ENCODE measurements around the gene ATP10B. TPM values are rescaled to one million over a fixed set of nuclear protein-coding genes. Genes with fewer than 3 reads are reported as not detected.

Gene ATP10B
- total RNA-seq, 1 donor from 2014 or later = not detected

DNA sequence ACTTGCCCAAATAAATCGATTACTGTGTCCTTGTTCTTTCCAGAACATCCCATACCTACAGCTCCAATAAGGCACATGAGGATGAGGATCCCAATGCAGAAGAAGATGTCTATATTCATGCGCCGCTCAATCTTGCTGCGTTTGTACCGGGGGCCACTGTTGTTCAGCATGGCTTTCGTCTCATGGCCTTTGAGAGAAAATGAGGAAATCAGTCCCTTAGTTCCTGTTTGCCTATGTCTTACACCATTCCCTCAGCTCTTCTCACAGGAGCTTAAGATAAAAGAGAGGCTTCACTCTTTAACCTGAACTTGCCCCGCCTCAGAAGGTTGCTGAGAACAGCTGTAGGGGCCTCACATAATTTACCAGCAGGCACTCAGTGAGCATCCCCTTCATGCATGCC is 211.6 kb downstream of the ATP10B start:
- intact Hi-C loops (cut with micrococcal nuclease) = no loop called here

DNA sequence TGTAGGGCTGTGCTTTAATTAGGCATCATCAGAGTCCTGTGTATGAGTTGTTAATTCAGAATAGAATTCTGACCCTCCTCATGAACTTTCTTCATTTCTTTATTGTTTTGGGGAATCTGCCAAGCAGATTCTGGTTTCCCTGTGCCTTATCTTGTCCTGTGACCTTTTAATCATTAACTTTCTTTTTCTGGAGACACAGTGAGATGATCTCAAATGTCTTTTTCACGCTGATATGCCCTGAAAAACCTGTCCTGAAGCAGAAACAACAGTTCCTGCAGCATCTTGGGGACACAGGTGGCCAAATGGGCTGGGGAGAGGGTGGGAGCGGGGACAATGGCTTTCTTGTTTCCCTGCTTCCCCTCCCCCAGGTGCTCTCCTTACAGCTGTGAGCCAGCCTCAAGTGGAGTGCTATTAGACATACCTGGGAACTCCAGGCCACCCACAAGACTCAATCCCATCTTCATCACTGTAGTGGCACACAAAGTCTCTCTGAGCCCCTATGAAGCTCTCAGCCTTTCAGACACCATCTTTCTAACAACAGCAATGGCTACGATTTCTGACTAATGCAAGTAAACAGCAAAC is 213.8 kb downstream of the ATP10B start:
- intact Hi-C loops (cut with micrococcal nuclease) = no loop called here

DNA sequence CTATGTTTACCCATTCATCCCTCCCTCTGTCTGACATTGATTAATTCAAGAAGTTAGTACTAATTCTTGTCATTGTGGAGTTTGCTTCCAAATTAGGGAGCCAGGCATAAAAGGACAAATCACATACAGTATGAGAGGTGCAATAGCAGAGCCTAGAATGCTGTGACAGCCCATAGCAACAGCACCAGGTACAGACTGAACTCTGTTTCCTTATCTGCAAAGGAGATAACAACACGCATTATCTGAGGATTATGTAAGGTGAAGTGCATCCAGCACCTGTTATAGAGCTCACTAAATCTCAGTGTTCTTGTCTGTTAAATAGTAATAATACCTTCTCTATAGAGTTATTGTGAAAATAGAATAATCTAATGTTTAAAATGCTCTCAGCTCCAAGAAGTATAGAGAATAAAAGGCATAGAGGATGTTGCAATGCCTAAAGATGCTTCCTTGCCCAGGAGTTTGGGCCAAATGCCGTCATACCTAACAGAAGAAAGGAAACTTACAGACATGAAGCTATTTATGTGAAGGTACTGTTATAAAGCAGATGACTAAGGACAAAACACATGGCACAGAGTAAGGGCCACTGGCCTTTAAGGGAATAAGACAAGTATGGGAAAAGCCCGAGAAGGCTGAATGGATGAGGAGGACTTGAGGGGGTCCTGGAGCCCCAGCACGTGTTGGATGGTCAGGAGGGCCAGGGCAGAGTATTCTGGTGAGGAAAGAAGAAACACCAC is 214.5 kb downstream of the ATP10B start:
- intact Hi-C loops (cut with micrococcal nuclease) = no loop called here

- intact Hi-C loops (cut with micrococcal nuclease) = no loop called here
Measured at GRCh38 chr5:160635663-160636062, 216.3 kb downstream of the ATP10B start.

GRCh38 chr5:160635046-160635445 is 217.0 kb downstream of the ATP10B start:
- intact Hi-C loops (cut with micrococcal nuclease) = no loop called here

GRCh38 chr5:160629003-160629402 is 223.0 kb downstream of the ATP10B start:
- intact Hi-C loops (cut with micrococcal nuclease) = loop anchor here (10.0 kb wide), 1 partner anchor 194 kb away; no protein-coding TSS in a partner anchor

DNA sequence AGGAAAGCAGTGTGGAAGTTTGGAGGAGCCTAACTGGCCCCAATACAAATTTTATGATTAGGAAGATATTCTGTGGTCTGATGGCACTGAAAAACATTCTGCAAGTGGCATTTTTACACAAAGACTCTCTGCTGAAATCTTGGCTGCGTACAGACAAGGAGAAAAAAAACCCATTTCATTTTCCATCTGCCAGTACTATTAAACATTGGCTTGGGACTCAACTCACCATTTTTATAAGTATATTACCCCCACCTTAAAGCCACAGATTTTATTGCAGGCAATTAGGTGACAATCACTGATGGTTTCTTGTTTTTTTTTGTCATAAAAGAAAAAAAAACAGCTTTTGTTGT is 223.4 kb downstream of the ATP10B start:
- intact Hi-C loops (cut with micrococcal nuclease) = loop anchor here (10.0 kb wide), 1 partner anchor 194 kb away; no protein-coding TSS in a partner anchor

DNA sequence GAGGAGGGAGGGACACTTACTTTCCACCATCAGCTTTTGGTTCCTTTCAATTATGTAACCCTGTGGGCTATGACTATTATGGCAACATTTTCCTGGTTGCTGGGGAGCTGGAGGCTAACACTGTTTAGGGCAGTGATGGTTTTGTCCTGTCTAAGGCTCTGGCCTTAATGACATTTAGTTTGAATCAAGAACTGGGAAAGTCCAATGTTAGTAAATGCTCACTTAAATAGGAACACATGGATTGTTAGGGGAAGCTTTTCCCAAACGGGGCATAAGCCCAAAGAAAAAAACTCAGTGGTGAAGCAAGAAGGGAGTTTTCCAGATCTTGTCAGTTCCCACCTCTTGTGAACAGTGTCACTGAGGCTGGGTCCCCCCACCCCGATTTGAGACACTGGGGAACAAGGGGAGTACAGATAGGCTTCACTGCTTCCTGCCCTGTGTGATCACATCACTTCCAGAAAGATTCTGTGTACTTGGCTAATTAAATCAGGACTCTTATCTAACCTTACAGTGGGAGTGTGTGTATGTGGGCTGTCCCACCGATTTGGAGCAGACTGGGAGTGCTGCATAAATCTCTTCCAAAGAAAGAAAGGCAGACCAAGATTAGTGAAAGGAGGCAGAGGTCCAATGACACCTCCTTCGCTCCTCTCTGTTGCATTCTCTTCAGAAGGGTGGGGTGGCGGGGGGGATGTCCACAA is 223.9 kb downstream of the ATP10B start:
- intact Hi-C loops (cut with micrococcal nuclease) = loop anchor here (10.0 kb wide), 1 partner anchor 193 kb away; no protein-coding TSS in a partner anchor

GRCh38 chr5:160626322-160626721 is 225.7 kb downstream of the ATP10B start:
- intact Hi-C loops (cut with micrococcal nuclease) = loop anchor here (10.0 kb wide), 1 partner anchor 192 kb away; no protein-coding TSS in a partner anchor

GRCh38 chr5:160621526-160621925 is 230.5 kb downstream of the ATP10B start:
- intact Hi-C loops (cut with micrococcal nuclease) = loop anchor here (10.0 kb wide), 1 partner anchor 187 kb away; no protein-coding TSS in a partner anchor

- intact Hi-C loops (cut with micrococcal nuclease) = loop anchor here (10.0 kb wide), 1 partner anchor 186 kb away; no protein-coding TSS in a partner anchor
Measured at GRCh38 chr5:160620401-160620800, 231.6 kb downstream of the ATP10B start.

DNA sequence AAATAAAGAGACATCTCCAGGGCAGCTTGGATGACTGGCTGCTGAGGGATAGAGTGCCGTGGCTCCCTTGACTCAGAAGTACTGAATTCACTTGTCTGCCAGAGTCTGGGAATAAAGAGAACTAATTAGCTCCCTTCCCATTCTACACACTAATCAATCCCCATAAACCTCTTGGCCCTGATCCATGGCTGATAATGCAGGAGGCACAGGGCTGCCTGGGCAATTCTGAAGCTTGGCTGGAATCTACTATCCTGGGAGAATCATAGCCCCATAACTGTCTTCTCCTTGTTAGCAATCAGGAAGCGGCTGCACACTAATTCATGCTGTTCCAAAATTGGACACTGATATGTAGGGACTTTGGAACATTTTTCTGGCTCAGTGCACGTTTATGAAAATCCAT is 232.6 kb downstream of the ATP10B start:
- intact Hi-C loops (cut with micrococcal nuclease) = no loop called here

DNA sequence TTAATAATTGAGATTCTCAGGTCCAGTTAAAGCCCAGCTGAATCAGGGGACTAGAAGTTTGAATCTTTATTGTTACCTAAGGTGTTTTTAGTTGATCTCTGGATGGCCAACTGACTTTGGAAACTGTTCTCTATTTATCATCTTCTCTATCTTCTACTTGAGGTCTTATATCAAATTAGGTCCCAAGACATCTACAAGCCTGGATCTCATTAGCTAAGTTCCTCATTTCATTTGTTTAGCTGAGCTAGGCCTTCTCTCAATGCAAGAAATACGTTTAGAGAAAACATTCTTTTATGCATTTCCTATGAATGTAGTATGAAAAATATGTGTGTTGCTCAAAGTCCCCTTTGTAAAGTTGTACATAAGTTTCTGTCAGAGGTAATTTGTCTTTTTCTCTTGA is 233.7 kb downstream of the ATP10B start:
- intact Hi-C loops (cut with micrococcal nuclease) = no loop called here

GRCh38 chr5:160616712-160617497 is 235.1 kb downstream of the ATP10B start:
- intact Hi-C loops (cut with micrococcal nuclease) = no loop called here

DNA sequence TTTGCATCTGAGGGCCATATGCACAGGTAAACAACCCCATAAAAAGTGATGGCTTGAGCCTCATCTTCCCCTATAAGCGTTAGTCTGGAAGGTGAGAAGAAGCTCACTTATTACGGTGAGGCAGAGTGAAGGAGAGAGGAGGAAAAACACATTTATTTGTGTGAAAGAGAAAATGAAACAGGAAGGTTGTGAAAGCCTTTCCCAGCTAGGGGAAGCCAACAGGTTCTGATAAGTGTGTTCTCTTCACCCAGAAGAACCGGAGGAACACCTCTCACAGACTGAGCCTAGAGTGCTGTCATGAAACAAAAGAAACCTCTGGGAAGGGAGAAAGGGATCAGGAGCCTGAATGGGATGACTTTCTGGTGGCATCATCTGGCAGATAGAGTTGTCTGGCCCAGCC is 237.9 kb downstream of the ATP10B start:
- intact Hi-C loops (cut with micrococcal nuclease) = no loop called here

- intact Hi-C loops (cut with micrococcal nuclease) = no loop called here
Measured at GRCh38 chr5:160605266-160605665, 246.7 kb downstream of the ATP10B start.

GRCh38 chr5:160604484-160604883 is 247.5 kb downstream of the ATP10B start:
- intact Hi-C loops (cut with micrococcal nuclease) = no loop called here

DNA sequence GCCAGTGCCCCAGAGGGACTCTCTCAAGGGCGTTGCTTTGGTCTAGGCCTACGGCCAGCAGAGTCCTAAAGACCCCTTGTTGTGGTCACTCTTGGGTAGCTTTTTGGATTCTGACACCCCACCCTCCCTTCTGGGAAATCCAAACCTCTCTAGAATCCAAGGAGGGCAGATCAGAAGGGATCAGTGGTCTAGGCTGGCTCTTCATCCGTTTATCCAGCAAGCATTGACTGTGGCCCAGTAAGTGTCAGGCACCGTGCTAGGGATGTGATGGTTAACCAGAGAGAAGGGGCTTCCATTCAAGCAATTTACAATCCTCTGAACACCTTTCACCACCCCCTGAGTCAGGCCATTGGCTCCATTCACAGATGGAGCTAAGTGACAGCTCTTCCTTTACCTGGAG is 249.3 kb downstream of the ATP10B start:
- intact Hi-C loops (cut with micrococcal nuclease) = no loop called here

DNA sequence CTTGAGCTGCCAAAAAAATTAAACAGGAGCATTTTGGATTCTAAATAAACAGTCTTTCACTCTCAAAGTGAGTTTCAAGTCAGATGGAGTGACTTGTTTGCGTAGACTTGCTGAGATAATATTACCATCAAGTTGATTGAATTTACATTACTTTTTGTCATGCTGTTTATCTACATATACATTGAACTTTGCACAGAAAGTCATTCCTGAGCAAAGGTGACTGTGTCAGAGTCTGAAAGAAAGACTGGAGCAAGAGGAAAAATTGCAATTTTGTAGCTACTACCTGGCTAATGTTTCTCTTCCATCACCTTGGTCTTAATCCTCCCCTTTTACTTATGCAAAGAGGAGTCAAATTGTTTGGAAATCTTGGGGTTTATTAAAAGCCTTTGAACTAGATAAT is 251.0 kb downstream of the ATP10B start:
- intact Hi-C loops (cut with micrococcal nuclease) = no loop called here

DNA sequence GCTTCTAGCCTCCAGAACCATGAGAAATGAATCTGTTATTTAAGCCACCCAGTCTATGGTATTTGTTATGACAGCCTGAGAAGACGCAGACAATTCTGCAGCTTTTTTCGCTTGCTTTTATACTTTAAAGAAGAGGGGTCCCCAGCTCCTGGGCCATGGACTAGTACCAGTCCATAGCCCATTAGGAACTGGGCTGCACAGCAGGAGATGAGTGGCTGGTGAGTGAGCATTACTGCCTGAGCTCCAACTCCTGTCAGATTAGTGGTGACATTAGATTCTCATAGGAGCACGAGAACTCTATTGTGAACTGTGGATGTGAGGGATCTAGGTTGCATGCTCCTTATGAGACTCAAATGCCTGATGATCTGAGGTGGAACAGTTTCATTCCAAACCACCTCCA is 278.7 kb downstream of the ATP10B start:
- intact Hi-C loops (cut with micrococcal nuclease) = no loop called here

DNA sequence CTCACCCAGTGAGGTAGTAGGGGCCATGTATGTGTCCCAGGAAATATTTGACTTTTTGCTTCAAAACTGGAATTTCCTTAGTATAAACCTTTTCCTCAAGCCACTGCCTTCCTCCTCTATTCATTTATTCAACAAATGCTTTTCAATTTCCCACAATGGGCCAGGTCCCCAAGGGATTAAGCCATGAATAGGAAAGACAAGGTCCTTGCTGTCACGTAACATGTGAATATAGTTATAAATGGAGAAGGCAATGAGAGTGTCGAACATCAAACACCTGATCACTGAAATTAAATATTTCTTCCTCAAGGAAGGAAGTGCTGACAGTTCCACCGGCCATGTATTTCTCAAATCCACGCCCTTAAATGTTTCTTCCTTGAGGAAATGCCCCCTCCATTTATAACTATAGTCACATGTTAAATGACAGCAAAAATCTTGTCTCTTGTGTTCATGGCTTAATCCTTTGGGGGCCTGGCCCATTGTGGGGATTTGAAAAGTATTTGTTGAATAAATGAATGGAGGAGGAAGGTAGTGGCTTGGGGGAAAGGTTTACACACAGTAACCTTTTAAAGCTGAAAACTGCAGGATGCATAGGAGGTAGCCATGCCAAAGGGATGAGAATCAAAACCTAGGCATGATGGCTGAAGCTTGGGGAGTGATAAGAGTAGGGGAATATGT is 284.8 kb downstream of the ATP10B start:
- intact Hi-C loops (cut with micrococcal nuclease) = no loop called here

All from T-helper 1 cell treated with Interleukin-12 subunit alpha and Interleukin-12 subunit beta and Interleukin-4 antibody, amounts not matched to agents 30 ng/mL and 1 ng/mL, for 36 hours (primary cell).